Smooth muscle cell (in vitro differentiated cells): Measurements from ENCODE around the gene FCER1G. TPM values are rescaled to one million over a fixed set of nuclear protein-coding genes. Genes with fewer than 3 reads are reported as not detected.

ENCODE experiments used
- DNase-seq: peaks from one replicate; lab custom pipeline; 2025; ENCODE audit not compliant: unreplicated experiment; lab: John Stamatoyannopoulos, UW
- H2AFZ ChIP-seq: fragments of 200-600 bp; sonication (generic); 2 replicates; pipeline ENCODE4 v1.6.0; 2016; ENCODE audit warnings: antibody characterized with exemption, low read depth, mild to moderate bottlenecking
- H3F3A ChIP-seq: fragments of 200-600 bp; sonication (generic); 2 replicates; pipeline ENCODE4 v1.6.0; 2017; ENCODE audit warnings: antibody characterized with exemption, low read depth
- H3K27ac ChIP-seq: fragments of 200-600 bp; sonication (generic); 2 replicates; pipeline ENCODE4 v1.5.1; 2016; ENCODE audit warnings: low read depth, mild to moderate bottlenecking
- H3K27me3 ChIP-seq: fragments of 200-600 bp; sonication (generic); 2 replicates; pipeline ENCODE4 v1.6.1; 2016; ENCODE audit warnings: low read depth, mild to moderate bottlenecking
- H3K36me3 ChIP-seq: fragments of 200-600 bp; sonication (generic); 2 replicates; pipeline ENCODE4 v1.5.1; 2016; ENCODE audit warnings: low read depth
- H3K4me1 ChIP-seq: fragments of 200-600 bp; sonication (generic); 2 replicates; pipeline ENCODE4 v1.5.1; 2016; ENCODE audit warnings: low read depth
- H3K4me2 ChIP-seq: fragments of 200-600 bp; sonication (generic); 2 replicates; pipeline ENCODE4 v1.6.0; 2016; ENCODE audit warnings: mild to moderate bottlenecking
- H3K4me3 ChIP-seq: fragments of 200-600 bp; sonication (generic); 2 replicates; pipeline ENCODE4 v1.5.1; 2016; ENCODE audit warnings: mild to moderate bottlenecking
- H3K79me2 ChIP-seq: fragments of 200-600 bp; sonication (generic); 2 replicates; pipeline ENCODE4 v1.6.0; 2016; ENCODE audit warnings: low read depth, mild to moderate bottlenecking
- H3K9ac ChIP-seq: fragments of 200-600 bp; sonication (generic); 2 replicates; pipeline ENCODE4 v1.6.0; 2016; ENCODE audit warnings: low read depth
- H3K9me3 ChIP-seq: fragments of 200-600 bp; sonication (generic); replicated peaks from 2 replicates; pipeline ENCODE4 v1.5.1; 2016; ENCODE audit warnings: low read depth
- H4K20me1 ChIP-seq: fragments of 200-600 bp; sonication (generic); 2 replicates; pipeline ENCODE4 v1.6.0; 2016; ENCODE audit warnings: low read depth
- WGBS: methylation state at CpG from one replicate; pipeline ENCODE4 v1.1.7; 2016; ENCODE audit warnings: low lambda C conversion rate; 5-methylcytosine and 5-hydroxymethylcytosine counted together
- polyA plus RNA-seq: library from polyadenylated mRNA; unstranded; fragments of >200 nt; fragmentation: Nextera tagmentation; extraction: Ambion mirVana; gene quantifications from 2 replicates; pipeline ENCODE4 v1.2.1, GENCODE V29; 2016
- total RNA-seq: library from RNA; depleted of rRNA; stranded (reverse); fragments of >200 nt; gene quantifications from 2 replicates; pipeline ENCODE4 v1.2.3, GENCODE V29; 2014
- TF ChIP-seq, protein P1 (sequence below): fragments of 200-600 bp; sonication (generic); IDR thresholded peaks from 2 replicates; pipeline ENCODE4 v1.5.1; 2017; ENCODE audit warnings: borderline replicate concordance, mild to moderate bottlenecking, antibody characterized with exemption; ENCODE audit not compliant: insufficient read depth, poor library complexity, severe bottlenecking

FCER1G gene
- total and polyA plus RNA-seq, 2 experiments from 2014 or later, result 0.78 TPM; not detected in 1

DNA sequence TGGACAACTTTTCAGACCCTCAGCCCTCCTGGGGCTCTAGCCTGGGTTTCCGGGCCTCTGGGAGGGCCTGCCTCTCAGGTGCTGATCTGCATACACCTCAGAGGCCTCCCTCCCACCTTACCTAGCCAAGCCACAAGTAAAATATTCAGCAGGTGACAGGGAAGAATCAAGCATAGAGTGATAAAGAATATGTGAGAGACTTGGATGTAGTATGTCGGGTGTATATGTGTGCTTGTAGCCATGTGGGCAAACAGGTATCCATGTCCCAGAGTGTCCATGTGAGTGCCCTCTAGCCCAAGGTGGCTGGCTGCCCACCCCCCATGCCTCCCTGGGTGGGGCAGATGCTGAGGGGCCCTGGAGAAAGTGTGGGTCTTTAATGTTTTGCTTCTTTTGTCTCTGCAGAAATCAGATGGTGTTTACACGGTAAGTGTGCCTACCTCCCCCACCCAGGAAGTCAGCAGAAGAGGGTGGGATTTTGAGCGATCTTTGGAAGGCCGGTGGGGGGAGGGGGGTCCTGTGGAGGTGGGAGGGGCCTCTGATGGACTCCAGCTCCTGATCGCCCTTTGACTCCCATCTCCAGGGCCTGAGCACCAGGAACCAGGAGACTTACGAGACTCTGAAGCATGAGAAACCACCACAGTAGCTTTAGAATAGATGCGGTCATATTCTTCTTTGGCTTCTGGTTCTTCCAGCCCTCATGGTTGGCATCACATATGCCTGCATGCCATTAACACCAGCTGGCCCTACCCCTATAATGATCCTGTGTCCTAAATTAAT is 3.4 kb downstream of the FCER1G start:
- Histone ChIP-seq H3K79me2 (no peaks in the 10 kb centered on the region), H3K4me3 (no peak overlapping the region), H3K36me3 (peaks cover 5% of the 10 kb centered on the region), H3F3A (peaks cover 15% of the 10 kb centered on the region), H4K20me1 (no peaks in the 10 kb centered on the region), H3K4me1 (peaks cover 13% of the 10 kb centered on the region), H3K9ac (no peak overlapping the region), H3K9me3 (no peaks in the 10 kb centered on the region), H2AFZ (no peak overlapping the region), H3K4me2 (no peak overlapping the region), H3K27ac (no peak overlapping the region), H3K27me3 (no peaks in the 10 kb centered on the region)
- 85% methylated on average over 8 of the region's 8 CpGs for WGBS
- TF ChIP-seq, protein P1, sequence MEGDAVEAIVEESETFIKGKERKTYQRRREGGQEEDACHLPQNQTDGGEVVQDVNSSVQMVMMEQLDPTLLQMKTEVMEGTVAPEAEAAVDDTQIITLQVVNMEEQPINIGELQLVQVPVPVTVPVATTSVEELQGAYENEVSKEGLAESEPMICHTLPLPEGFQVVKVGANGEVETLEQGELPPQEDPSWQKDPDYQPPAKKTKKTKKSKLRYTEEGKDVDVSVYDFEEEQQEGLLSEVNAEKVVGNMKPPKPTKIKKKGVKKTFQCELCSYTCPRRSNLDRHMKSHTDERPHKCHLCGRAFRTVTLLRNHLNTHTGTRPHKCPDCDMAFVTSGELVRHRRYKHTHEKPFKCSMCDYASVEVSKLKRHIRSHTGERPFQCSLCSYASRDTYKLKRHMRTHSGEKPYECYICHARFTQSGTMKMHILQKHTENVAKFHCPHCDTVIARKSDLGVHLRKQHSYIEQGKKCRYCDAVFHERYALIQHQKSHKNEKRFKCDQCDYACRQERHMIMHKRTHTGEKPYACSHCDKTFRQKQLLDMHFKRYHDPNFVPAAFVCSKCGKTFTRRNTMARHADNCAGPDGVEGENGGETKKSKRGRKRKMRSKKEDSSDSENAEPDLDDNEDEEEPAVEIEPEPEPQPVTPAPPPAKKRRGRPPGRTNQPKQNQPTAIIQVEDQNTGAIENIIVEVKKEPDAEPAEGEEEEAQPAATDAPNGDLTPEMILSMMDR, result no peak
- DNase-seq, result no peak

DNA sequence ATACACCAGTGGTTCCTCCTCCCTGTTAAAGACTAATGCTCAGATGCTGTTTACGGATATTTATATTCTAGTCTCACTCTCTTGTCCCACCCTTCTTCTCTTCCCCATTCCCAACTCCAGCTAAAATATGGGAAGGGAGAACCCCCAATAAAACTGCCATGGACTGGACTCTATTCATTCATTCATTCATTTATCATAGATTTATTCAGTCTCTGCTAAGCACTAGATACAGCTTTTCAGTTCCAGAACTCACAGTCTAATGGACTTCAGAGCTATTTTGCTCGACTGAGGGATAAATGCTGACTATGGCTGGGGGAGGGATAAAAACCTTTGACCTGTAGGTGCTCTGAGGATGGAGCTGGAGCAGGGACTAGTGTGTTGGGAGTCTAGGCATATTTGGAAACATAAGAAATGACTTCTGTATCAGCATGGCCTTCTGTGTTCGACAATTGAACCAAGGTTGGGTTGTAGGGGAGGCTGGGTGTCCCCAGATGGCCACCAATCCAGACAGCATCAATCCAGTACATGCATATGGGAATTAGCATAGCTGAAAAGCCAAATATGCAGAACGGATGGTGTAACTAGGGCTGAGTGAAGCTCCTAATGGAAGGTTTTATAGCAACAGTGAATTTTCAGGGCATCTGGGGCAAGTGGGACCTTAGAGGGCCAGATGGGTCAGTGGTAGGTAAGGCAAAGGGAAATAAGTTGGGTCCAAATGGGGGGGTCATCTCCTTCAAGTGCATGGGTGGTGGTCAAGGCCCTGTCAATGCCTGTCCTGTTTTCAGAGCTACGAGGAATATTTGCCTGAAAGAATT is 4.2 kb downstream of the FCER1G start:
- Histone ChIP-seq H3K9ac (no peak overlapping the region), H3F3A (peaks cover 14% of the 10 kb centered on the region), H3K4me2 (no peak overlapping the region), H3K9me3 (no peaks in the 10 kb centered on the region), H3K36me3 (peaks cover 2% of the 10 kb centered on the region), H3K27me3 (no peaks in the 10 kb centered on the region), H3K79me2 (no peaks in the 10 kb centered on the region), H3K4me3 (no peak overlapping the region), H3K4me1 (peaks cover 13% of the 10 kb centered on the region), H3K27ac (no peak overlapping the region), H4K20me1 (no peaks in the 10 kb centered on the region), H2AFZ (no peak overlapping the region)
- WGBS, result 94% methylated on average over 5 of the region's 5 CpGs
- DNase-seq, result no peak
- TF ChIP-seq, protein P1, result no peak

DNA sequence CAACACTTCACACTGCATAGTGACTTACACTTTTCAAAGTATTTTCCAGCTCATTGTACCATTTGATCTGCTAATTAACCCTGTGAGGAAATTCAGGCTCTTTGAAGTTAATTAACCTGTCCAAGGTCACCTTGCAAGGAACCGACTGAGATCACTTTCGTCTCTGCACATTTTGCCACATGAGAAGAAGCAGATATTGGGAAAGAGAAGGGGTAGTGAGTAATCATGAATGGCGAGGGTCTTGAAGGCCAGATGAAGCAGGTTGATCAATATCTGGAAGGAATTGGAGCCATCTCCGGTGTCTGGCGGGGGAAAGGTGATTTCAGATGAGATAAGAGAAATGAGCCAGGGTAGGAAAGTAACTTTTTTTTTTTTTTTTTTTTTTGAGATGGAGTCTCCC is 4.9 kb downstream of the FCER1G start:
- no peak for DNase-seq
- TF ChIP-seq, protein P1, result no peak

More for the DNA sequence above, 4.9 kb downstream of the FCER1G start:
- Histone ChIP-seq H3K4me2 (no peak overlapping the region), H3K9ac (no peak overlapping the region), H3F3A (peaks cover 11% of the 10 kb centered on the region), H3K27me3 (no peaks in the 10 kb centered on the region), H3K4me3 (no peak overlapping the region), H3K79me2 (no peaks in the 10 kb centered on the region), H2AFZ (no peak overlapping the region), H3K27ac (no peak overlapping the region), H3K36me3 (no peaks in the 10 kb centered on the region), H4K20me1 (no peaks in the 10 kb centered on the region), H3K4me1 (peaks cover 13% of the 10 kb centered on the region), H3K9me3 (no peaks in the 10 kb centered on the region)
- WGBS, result 77% methylated on average over 5 of the region's 5 CpGs
